NCI-H1436 treated with DMSO at 0.1 percent for 48 hours (cell line): Measurements from ENCODE around the gene HS6ST3.

Experiments used
- DNase-seq: peaks from one replicate; lab custom pipeline; 2025; lab: John Stamatoyannopoulos, UW

Gene HS6ST3

DNA sequence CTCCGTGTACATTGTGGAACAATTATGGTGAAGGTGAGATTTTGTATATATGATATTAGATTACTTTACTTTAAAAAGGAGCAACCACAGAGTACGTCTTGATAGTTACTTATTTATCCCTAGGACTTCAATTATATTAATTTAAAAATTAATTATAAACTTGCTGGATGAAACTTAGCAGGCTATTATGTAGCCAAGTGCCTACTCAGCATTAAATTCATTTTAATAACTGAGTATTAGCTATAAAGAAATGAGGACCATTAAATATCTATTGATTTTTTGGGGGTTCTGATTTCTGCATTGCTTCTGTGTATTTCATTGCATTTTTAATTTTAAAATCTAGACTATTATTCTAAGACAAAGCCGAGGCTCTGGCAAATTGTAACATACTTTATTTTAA, 109.4 kb downstream of the HS6ST3 start:
- DNase-seq = no peak

DNA sequence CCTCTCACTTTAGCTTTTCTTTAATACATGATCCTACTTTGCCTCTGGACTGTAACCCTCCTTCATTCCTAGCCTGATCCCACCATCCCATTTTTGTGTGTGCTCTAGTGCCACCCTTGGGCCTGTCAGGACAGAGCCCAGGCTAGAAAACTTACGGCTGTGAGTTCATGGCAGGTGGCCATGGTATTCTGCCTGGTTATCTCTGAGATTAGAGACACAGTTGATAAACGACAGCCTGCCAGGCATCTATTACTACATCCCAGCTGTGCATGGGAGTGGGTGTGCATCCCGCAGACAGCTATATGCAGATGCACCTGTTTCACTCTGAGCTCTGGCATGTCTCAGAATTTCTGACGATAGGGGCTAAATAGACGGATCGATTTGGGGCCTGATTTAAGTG, 110.9 kb downstream of the HS6ST3 start:
- no peak for DNase-seq

DNA sequence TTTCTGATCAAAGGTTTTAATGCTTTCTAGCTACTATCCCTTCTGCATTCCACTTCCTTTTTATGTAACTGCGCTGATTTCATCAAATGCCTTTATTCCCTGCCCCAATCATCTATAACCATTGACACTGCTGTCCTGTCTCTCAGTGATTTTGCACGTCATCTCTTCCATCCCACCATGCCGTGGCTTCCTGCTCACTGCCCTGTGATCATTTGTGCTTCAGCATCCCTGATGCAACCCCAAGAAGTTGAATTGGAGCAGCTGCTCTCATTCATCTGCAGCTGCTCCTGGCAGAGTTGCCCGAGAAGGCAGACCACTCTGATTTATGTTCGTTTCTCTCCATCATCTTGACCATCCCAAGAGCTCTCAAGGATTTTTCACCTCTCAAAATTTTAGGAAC, 112.4 kb downstream of the HS6ST3 start:
- no peak for DNase-seq

DNA sequence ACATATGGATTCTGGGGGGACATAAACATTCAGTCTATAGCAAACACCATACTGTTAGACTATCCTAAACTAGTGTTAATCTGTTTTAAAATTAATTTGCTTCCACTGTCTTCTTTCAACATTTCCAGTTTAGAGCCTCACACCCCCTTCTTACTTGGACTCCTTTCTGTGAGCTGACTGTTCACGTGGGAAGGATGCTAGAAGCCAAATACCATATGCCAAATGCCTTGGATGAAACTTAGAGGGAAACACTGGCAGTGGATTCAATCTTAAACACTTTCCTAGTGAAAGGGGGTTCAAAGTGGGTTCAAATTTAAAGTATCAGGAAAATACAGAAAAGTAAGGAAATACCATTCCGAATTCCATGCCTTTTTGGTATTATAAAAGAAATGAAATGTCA, 113.6 kb downstream of the HS6ST3 start:
- DNase-seq = no peak

DNA sequence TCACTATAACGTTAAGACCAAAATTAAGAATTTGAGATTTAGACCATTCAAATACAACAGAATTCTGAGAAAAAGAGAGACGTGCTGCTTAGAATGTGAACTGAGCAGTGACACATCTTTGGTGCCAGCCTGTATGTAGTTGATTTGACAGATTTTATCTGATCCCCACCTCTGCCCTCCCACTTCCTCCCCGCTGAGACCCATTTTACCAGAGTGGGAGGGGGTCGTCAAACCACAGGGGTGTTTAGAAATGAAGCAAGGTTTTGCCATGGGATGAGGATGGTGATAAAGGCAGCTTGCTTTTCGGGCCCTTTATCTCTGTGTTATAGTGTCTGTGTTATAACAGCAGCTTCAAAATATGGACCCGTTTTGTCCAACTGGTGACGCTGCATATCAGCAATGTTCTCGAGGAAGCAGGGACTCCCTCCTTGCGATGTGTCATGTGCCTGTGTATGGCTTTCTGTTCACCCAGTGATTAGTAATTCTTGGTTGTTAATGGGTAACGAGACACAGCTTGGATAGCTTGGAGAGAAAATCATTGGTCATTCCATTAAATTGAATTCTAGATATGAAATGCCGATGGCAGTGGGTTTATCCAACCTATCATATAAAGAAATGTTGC, 125.0 kb downstream of the HS6ST3 start:
- DNase-seq = no peak

DNA sequence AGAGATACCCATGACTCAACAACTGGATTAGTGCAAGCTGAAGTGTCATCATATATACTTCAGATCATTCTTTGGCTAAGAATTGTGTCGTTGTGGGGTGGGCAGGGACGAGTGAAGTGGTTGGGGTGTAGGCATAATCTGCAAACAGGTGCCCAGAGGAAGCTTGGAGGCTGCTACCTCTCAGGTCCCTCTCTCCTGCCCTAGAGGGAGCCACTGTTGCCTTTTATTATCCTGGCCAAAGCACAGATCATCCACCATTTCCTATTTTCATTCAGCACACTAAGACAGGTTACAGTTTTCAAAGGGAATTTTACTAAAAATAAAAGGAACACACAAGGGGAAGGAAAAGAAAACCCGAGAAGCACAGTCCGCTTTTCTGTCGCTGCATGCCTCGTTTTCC, 126.6 kb downstream of the HS6ST3 start:
- DNase-seq = no peak

DNA sequence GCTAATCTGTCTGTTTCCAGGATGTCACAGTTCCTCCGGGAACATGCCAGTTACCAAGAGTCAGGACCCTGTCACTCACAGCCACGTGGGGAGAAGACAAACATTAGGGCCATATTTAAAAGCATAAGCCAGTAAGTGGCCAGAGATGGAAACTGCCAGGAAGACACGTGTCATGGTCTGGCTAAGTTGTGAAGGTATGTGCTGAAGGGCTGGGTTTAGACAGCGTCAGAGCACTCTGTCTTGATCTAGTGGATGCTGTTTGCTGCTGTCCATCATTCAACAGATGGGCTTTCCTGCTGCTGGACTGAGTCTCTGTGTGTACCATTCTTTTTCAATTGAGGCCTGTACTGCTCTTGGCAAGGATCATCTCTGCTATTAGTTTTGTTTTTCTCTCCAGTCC, 128.6 kb downstream of the HS6ST3 start:
- no peak for DNase-seq

DNA sequence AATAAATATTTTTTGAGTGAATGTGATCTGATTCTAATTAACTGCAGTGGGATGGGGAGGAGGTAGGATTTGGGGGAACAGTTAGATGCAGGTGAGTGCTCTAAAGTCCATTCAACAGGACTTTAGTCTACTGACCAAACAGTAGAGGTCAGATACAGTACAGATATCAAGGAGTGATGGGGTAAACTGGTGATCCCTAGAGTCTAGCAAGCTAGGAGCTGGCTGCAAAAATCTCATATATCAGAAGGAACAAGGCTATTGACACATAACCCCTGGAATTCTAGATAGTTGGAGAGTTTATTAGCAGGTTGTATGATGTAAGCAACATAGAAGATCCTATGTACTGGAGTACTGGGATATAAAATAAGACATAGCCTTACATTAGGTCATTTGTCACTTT, 131.6 kb downstream of the HS6ST3 start:
- DNase-seq = no peak

DNA sequence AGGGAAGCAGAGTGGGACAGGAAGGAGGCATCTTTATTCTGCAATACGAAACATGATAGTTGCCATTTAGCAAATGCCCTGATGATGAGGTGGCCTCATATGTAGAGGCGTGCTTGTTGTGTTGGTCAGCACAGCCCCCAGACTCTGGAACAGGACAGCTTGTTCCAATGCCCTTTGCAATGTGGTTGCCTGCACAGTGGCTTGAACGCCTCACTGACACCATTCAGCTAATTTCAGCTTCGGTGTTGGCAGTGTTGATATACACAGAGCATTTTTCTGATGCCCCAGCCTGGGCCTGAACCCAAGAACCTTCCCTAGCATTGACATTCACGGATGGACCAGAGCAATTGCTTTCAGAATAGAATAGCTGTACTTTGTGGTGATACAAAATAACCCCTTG, 133.3 kb downstream of the HS6ST3 start:
- no peak for DNase-seq

DNA sequence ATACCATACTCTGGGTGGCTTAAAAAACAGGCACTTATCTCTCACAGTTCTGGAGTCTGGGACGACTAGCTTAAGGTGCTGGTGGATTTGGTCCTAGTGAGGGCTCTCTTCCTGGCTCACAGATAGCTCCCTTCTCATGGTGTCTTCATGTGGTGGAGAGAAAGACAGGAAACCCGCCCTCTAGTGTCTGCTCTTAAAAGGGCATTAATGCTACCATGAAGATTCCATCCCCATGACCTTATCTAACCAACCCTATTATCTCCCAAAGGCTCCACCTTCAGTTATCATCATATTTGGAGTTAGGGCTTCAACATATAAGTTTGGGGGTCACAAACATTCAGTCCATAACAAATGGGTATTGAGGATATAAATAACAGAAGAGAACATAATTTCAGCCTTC, 139.4 kb downstream of the HS6ST3 start:
- no peak for DNase-seq

DNA sequence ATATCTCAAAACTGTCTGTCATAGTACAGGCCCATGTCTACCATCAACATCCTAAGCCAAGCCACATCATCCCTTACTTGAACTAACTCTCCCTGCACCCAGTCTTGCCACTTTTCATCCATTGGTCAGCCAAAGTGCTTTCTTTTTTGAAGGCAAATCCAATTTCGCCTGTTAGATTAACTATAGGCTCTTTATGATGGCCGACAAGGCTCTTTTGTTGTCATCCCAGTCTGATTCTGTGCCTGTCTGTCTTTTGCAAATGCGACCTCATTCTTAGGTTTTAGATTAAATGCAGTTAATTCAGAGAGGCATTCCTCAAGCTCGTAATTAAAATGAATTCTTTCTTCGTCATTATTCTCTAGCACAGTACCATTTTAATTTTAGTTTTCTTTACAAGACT, 148.3 kb downstream of the HS6ST3 start:
- DNase-seq = no peak

DNA sequence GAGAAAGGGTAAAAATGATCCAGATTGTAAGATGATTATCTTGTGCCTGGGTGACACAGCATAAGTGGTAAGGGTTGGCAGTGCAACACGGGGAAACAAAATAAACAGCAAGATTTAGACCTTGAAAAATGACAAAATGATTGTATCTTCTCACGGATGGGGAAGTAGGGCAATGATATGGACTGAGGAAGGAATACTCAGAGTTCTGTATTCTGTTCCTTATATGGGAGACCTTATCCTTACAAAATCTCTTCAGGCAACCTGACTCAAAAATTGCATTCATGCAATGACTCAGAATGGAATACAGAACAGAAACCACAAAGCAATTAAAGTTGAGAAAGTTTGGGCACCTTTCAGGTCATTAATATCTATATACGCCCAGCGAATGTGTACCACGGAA, 149.0 kb downstream of the HS6ST3 start:
- no peak for DNase-seq

DNA sequence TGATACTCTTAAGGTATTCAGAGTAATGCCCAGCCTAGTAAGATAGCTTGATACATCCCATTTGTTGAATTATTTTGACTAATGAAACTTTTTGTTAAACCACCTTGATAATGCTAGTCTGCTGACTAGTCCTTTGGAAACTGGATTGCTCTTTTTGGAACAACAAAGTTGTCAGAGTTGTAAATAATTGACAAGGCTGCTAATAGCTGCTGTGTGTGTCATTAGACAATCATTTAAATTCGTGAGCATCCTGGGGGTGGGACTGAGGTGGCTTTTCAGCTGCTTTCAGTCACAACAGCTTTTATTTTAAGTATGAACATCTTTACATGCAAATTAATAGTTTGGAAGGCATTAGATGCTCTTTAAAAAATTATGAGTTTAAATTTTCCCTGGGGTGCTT, 153.5 kb downstream of the HS6ST3 start:
- DNase-seq = no peak

DNA sequence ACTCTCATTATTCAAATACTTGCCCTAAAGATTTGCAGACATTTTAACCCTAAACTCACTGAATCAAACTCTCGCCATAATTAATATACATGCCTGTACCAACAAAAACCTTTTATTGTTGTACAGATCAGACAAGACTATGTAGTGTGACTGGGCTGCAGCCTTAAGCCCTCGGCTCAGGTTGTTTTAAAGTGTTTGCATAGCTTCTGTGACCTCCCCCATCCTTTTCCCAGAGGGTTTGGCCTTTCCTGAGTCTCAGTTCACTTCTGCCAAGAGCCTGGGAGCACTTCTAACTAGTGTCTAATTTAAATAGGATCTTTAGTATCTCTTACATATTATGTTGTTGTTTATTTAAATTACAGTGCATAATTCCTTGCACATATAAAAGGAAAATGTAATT, 158.2 kb downstream of the HS6ST3 start:
- no peak for DNase-seq

DNA sequence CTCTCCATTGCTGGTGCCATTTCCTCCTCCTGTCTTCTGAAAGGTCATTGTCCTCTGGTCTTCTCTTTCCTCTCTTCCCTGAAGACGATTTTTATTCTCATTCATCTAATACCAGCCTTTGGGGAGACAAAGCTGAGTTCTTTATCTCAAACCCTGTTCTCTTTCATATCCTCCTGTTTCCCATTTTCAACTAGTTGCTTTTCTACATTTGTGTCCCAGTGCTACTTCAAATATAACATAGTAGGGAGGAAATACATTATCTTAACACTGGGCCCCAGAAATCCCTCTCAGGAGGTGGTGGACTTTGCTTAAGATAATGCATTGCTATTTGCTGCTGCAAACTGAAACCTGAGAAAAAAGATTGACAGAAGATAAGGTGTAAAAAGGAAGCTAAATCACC, 159.1 kb downstream of the HS6ST3 start:
- no peak for DNase-seq

DNA sequence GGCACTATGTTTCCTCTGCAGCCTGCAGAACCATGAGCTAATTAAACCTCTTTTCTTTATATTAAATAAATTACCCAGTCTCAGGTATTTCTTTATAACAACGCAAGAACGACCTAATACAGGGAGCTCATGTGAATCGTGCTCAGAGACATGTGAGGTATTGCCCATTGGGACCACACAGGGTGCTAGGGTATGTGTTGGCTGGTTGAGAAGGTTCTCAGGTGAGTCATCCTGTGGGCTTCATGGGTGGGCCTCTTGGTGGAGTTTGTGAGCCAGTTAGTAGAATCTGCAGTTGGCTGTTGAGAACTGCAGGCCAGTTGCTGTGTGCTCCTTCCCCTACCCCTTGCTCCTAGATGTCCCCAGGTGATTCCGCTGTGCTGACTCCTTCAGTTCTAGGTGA, 163.0 kb downstream of the HS6ST3 start:
- DNase-seq = no peak

DNA sequence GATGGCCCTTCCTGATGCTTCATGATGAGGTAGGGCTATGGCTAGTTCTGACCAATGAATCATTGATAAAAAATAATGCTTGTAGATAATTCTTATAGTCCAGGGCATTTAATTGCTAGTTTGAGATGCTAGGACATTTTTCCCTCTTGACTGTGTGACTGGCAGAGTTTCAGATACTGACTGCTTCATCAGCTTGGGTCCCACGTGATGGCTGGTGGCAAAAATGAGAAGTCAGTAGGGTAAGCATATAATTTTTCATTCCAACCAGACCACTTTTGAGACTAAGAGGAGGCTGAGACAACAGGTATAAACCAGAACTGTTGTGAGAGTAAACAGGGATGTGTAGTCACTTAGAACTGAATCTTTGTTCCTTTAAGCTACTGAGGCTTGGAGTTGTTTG, 183.3 kb downstream of the HS6ST3 start:
- DNase-seq = no peak

DNA sequence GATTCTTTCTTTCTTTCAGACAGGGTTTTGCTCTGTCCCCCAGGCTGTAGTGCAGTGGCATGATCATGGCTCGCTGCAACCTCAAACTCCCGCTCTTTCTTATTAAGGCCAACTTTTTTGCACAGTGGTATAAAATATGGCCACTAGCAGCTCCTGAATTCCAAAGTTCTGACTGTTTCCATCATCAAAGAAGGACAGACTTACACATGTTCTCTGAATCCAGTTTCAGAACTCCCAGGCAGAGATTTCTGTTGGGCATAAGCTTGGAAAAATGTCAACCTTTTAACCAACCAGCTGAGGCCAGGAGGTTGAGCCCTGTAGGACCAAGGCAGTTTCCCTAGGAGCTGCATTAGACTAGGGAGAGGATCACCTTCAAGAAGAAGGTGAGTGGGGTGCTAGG, 184.1 kb downstream of the HS6ST3 start:
- DNase-seq = no peak

DNA sequence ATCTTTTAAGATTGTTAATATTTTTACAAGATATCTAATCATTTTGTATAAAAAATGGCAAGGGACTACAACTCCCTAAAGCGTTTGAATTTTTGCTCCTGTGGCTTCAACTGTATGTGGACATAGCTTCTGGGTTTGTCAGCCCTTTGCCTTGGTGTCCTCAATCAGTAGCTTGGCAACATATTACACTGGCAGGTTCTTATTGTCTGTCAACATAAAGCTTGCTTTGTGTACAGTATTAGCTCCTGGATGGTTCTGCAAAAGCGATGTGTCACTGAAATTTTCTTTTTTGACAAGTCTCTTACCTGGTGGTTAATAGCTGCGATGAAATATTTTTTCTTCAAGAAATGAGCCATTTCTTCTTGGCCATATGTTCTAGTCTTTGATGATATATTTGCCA, 190.0 kb downstream of the HS6ST3 start:
- DNase-seq = peak; percentile 9

DNA sequence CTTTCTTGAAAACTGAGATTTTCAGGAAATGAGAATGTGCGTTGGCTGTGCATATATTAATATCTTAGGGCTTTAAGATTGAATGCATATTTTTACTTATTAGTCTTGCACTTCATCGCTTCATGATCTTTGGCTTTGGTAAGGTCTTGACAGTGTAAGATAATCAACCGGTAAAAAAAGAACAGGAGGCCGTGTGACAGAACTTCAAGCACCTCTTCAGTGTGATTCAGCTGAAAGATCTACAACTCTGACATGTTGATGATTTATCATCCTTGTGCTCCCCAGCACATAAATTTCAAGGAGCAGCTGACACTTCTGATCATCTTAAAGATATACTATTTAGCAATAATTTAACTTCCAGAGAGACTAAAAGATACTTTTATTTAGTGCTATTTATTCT, 195.1 kb downstream of the HS6ST3 start:
- DNase-seq = no peak

DNA sequence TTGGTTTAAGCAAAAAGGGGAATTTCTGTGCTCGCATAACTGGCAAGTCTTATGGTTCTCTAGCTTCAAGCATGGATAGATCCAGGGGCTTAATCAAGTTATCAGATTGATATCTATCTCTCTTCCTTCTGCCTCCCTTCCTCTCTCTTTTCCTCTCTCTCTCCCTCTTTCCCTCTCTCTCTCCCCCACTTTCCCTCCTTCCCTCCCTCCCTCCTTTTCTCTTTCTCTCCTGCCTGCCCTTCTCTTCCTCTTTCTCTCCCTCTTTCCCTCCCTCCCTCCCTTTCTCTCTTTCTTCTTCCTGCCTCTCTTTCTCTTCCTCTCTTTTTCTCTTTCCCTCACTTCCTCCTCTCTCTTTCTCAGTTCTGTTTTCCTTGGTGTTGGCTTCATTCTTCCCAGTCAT, 195.8 kb downstream of the HS6ST3 start:
- no peak for DNase-seq

DNA sequence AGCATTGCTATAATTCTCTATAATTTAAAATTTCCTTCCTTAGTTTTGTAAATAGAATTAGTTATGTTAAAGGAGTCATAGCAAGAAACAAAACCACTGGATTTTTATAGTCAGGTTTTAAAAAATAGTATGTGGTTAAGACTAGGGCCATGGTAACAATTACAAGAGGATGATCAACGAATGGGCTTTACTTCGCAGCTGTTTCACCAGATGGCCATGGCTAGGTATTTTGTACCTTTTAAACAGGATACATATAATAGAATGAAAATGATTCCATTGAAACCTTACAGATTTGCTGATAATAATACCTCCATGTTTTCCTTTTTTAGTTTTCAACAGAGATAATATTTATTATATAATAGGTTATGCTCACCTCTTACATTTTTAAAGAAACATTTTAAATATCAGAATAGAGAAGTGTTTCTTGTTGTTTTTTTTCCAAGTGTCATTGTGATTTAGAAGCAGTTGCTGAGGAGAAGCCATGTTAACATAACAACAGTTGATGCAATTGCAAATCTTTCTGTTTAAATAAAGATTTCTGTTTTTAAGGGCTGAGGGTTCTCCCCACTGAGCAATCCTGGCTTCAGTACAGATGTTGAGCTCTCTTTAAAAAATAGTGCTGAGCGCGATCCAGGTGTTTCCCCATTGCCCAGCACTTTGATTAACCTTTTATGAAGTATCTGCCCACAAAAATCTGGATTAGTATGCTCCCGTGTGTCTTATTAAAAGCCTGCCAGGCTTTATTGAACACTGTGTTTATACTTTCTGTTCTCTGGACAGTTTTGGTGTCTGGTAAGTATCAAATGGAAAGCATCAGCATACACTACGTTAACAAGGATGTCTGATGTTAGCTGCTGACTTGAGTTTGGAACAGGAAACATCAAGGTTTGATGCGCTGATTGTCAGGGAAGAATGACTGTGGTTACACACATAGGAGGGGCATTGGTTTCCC, 205.3 kb downstream of the HS6ST3 start:
- DNase-seq = no peak

DNA sequence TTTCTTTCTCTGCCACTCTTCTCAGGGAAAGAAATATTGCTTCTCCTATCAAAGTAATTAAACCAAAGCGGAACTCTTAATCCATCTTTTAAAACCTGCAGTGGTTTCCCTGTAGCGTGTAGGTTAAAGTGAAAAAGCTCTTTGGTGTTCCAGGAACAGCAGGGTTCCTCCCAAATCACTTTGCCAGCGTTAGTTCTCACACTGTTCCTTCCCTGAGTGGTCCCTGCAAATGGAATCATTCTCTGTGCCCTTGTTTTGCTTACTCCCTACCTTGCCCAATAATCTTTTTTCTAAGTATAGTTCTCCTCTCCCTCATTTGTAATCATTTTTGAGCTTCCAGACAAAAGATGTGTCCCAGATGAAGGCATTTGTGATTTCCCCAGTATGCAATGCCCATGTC, 207.5 kb downstream of the HS6ST3 start:
- DNase-seq = no peak

DNA sequence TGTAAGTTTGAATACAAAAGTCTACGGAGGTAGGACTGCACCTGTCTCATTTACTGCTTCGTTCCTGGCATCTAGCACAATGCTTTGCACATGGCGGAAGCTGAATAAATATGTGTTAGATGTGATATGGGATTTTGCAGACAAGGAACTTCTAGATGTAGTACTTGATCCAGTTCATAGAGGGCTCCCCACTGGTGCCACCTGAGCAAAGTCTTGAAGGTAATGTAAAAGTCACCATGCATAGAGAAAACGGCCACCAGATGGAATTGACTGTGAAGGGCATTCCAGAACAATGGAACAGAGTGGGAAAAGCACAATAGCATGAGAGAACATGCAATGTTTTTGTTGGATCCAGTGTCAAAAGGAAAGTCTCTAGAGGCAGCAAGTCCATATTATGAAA, 209.3 kb downstream of the HS6ST3 start:
- no peak for DNase-seq
